Stimulated activated CD8-positive, alpha-beta memory T cell treated with anti-CD3 and anti-CD28 coated beads, Interleukin-2, amount 100 ng/mL, for 48 hours (primary cell): ENCODE data around the gene GFY.
A peak's percentile ranks its signal among the peaks of the same experiment; 100 is the strongest.

Experiments used
- DNase-seq, 2 donors: peaks; one replicate each; pipeline ENCODE4 v3.0.0-alpha.2; 2020; ENCODE audit warnings: low read depth in 2 of 2

Gene GFY, protein sequence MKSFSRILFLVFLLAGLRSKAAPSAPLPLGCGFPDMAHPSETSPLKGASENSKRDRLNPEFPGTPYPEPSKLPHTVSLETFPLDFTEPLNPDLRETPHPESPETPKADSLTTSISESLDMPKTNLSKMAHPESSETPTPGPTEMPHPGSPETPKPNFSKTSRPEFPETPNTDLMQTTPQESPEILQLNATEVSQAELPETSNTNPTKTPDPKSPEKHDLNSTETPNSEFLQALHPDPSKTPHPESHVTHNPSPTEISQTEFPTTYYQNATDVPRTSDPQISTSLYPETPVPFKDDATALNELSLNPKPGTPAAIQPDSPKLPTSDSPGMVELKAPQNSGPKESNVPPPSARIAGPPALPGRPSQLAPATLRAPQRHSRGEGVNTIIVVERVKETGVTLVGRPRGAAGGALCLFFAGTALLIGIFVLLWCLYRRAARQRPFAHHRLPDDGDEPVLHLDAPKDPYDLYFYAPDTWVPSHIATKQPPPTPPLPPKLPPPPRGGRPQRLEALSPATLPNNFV

DNA sequence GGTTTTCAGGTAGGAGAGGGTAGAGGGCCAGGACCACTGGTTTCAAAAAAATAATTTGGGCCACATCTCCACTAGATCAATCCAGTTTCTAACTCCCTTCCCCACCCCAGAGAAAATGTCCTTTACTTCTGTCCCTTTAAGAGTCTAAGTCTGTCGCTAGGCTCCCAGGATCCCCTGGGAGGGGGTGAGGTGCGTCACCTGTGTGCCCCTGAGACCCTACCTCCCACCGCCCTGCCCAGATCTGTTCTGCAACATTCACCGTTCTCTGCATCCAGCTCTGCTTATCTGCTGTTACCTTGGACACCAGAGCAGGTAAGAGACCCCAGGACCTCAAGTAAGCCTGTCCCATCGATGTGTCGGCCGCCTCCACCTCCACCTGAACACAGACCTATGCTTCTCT is at the start of gene GFY:
GFY (plus strand) TSS at position 211 of the 400 bp plus-strand sequence. CDS start 1,043 bp downstream, outside the sequence.
- no peak for DNase-seq

DNA sequence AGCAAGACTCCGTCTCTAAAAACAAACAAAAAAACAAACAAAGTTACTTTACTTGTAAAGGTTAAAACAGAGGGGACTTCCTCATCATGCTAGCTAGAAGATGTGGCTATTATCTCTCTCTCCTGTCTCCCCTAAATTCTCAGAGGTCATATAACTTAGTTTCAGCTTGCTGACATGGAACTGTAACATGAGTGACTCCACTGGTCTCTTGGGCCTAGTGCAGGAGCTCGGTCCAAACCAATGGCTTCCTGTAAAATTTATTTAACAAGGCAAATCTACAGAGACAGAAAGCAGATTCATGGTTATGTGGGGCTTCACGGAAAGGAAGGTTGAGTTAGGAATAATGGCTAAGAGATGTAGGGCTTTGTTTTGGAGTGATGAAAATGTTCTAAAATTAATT is 46.7 kb upstream of the GFY start:
- DNase-seq = no peak

DNA sequence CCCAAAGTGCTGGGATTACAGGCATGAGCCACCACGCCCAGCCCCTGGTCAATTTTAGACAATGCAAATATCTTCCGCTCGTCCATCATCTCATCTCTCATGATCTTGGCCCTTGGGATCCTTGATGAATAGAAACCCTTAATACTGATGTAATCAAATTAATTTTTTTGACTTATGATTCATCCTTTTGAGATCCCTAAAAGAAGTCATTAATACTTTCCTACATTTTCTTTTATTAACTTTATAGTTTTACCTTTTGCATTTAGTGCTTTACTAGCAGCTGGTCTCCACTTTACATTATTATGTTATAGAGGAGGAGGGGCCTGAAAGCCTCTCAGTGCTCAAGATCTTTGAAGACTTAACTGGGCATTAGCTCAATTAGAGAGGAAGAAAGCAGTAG is 44.8 kb upstream of the GFY start:
- DNase-seq = no peak

DNA sequence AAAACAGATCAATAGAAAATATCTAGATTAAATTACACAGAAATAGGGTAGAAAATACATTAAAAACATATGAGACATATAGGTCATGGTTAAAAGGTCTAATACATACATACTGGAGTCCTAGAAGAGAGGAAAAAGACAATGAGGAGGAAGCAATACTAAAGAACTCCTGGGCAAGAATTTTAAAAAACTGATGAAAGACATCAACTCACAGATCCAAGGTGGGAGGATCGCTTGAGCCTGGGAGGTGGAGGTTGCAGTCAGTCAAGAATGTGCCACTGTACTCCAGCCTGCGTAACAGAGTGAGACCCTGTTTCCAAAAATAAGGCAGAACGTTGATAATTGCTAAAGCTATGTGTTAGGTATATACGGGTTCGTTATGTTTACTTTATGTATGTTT is 42.5 kb upstream of the GFY start:
- no peak for DNase-seq

DNA sequence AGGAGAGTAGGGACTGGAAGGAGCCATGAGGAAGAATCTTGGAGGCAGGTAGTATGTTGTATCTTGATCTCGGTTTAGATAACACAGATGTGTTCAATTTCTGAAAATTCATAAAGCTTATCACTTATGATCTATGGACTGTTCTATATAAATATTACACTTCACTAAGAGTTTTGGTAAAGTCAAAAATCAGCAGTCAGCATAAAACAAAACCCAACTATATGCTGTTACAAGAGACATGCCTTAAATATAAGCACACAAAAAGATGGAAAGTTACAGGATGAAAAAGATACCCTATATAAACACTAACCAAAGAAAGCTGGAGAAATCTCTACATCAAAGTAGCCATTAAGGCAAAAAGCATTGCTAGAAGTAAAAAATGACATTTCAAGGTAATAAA is 41.6 kb upstream of the GFY start:
- DNase-seq = no peak

DNA sequence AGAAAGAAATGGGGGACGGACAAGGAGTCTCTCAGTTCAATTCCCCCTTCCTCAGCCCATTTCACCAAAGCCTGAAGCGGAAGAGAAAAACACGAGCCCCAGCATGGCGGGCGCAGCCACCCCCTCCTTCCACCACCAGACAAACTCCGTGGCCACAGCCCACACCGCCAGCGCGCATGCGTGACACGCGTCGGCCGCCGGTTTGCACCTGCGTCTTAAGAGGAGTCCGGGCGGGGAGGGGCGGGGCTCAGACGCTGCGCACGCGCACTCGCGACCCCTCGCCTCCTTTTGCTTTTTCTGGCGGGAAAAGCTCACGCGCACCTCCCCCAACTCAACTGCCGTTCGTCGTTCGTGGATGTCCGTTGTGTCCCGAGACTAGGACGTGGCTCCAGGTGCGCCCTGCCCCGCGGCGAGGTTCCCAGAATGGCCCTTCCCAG is 37.2 kb upstream of the GFY start, which contains the start of gene KASH5:
KASH5 (plus strand) TSS at position 314 of the 437 bp plus-strand sequence. CDS start 2,635 bp downstream, outside the sequence.
- DNase-seq = peak; percentile 72 to 90

DNA sequence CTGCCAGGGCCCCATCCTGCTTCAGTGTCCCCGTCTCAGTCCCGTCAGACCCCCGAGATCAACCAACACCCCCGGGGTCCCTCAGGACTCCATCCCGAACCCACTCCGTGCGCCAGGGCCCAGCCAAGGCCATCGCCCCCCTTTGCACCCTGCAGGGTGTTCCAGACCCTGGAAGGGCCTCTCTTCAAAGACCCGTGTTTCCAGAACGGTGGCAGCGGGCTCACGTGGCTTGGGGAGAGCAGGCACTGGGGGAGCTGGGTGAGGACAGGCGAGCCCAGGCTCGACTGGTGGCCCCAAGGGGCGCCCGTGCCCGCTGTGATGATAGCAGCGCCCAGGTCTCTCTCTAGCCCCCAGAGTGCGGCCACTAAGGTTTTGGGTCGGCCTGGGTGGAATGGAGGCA is 35.8 kb upstream of the GFY start:
- DNase-seq = no peak

DNA sequence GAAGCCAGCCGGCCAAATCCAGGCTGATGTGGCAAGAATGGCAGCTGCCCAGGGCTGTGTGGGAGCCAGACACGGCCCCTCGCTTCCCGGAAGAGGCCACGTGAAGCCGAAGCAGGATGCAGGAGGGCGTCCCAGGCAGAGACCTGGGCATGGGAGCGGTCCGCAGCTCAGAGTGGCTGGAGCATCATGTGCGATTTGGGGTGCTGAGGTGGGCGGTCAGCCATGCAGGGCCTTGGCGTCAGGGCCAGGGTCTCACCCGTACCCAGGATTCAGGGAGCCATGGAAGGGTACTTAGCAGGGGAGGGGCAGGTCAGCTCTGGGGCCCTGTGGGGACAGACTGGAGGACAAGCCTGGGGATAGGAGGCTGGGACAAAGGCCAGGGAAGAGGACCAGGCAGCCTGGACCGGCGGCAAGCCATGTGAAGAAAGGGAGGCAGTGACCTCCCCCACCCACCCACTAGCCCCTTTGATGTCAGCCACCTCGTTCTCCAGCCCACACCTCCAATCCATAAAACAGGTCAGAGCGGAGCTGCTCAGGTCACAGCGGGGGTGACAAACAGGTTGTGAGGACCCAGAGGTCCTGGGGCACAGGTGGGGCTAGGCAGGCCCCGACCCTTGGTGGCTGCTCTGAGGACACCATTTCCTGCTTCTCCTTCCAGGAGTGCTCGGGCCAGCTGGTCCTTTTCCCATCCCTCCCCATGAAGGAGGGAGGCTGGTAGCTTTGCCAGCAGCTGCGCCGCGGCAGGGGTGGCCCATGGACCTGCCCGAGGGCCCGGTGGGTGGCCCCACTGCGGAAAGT is 34.9 kb upstream of the GFY start:
- no peak for DNase-seq

DNA sequence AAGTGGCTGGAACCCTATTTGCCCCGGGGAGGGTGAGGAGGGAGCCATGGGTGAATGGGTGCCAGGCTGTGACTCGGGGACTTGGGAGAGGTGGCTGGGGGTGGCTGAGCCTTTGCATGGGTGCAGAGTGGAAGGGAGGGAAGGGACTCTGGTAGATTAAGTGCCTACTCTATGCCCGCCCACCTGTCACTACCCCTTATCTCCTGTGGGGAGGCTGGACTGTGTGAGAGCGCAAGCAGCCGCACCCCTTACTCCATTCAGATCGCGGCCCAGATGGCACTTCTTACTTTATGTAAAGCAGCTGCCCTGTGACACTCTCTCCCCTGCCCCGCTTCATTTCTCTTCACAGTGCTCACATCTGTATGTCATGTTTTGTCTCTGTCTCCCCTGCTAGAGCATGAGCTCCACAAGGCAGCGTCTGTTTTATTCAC is 34.2 kb upstream of the GFY start:
- DNase-seq = no peak

DNA sequence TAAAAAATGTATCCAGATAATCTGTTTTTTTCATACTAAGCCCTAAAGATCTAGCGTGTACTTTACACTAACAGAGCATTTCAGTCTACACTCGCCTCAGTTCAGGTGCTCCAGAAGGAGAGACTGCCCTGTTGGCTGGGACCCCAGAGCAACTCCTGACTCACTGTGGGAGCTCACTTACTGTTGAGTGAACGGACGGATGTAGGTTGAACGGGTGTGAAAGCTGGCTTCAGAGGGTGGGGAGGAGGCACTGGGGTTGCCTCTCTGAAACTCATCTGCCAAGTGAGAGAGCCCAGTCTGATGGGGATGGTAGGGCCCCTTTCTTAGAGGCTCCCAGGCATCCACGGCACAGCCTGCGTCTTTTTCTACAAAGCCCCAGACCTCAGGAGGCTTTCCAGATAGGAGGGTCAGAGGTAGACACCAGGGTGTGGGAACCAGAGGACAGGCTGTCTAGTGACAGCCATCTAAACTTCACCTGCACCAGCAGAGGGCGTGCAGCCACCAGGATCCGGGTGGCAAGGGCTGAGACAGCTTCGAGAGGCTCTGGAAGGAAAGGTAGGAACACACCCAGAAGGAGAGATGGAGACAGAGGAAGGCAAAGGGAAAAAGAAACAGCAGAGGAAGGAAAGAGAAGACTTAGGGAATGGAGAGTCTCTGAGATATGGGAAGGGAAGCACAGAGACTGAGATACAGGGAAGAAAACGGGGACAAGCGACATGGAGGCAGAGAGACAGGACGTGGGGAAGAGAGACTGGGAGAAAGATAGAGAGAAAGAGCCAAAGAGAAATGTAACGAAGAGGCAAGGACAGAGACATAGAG is 33.4 kb upstream of the GFY start:
- DNase-seq = peak; percentile 62 to 65

DNA sequence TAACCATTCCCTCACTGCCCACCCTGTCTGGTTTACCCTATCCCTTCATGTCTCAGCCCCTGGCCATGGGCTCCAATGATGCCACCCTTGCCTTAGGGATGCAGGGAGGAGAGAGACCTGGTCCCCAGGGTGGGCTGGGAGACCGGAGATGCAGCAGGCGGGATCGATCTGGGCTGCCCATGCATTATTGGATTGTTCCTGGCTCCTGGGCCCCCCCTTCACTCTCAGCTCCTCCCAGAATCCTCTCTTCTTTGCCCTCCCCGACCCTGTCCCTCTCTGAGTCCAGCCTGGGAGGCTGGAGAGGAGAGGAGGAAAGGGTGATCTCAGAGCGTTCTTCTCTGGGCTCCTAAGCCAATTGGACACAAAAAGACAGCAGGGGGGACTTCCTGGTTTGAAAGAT is 31.3 kb upstream of the GFY start:
- no peak for DNase-seq

DNA sequence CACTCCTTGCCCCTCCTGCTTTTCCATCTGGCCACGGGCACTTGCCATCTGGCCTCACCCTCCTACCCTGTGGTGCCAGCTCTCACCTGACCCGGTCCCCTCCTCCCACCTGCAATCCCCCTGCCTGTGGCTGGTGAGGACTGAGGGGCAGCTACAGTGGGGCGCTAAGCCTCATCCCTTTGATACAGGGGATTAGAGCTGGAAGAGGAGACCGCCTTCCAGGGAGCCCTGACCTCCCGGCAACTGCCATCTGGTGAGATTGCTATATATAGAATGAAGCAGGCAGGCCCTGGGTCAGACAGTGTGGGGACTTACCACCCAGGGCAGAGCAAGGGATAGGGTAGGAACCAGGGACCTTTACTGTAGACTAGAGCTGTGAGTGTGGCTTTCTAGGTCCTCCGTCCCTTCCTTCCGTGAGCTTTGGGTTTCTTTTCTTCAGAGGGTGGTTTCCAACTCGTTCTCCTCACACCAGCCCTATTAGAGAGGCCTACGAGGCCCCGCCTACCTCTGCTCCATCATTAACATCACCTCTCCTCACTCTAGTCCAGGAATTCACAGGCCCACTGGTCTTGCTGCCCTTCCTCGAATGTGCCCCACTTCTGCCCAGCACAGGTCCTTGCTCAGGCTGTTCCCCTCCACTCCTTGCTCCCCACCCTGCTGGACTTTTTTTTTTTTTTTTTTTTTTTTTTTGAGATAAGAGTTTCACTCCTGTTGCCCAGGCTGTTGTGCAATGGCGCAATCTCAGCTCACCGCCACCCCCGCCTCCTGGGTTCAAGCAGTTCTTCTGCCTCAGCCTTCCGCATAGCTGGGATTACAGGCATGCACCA is 29.4 kb upstream of the GFY start:
- no peak for DNase-seq

DNA sequence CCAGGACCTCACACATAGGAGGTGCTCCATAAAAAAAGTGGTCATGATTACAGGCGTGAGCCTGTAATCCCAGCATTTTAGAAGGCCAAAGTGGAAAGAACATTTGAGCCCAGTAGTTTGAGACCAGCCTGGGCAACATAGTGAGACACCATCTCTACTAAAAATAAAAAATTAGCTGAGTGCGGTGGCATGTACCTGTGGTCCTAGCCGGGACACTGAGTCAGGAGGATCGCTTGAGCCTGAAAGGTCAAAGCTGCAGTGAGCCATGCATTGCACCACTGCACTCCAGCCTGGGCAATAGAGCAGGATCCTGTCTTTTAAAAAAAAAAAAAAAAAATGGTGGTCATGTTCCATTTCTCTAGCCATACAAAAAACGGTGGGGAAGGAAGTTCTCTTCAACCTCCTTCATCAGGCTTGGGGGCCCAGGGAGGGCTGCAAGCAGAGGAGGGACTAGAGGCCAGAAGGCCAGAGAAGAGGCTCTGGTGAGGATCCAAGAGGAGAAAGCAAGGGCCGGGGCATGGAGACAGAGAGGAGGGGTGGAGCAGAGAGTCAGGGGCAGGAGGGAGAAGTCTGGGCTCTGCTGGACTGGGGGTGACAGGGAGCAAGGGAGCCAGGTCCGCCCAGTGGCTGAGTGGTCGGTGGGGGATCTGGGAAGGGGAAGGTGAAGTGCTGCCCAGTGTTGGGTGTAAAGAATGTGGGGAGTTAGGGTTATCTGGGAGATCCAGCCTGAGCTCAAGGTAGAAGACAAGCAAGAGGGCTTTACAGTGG is 28.3 kb upstream of the GFY start:
- no peak for DNase-seq

DNA sequence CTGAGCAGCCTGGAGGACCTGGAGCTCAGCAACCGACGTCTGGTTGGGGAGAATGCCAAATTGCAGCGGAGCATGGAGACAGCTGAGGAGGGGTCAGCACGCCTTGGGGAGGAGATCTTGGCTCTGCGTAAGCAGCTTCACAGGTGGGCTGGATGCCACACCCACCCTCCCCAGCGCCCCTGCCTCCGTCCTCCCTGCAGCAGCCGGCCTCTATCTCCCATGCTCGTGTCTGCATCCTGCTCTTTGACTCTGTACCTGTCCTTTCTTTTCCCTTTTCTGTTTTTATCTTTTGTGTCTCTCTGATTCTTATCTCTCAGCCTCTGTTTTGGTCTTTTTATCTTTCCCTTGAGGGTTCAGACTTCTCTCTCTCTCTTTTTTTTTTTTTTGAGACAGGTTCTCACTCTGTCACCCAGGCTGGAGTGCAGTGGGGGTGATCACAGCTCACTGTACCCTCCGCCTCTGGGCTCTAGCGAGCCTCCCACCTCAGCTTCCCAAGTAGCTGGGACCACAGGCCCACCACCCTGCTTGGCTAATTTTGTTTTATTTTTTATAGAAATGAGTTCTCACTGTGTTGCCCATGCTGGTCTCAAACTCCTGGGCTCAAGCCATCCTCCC is 27.1 kb upstream of the GFY start:
- no peak for DNase-seq

DNA sequence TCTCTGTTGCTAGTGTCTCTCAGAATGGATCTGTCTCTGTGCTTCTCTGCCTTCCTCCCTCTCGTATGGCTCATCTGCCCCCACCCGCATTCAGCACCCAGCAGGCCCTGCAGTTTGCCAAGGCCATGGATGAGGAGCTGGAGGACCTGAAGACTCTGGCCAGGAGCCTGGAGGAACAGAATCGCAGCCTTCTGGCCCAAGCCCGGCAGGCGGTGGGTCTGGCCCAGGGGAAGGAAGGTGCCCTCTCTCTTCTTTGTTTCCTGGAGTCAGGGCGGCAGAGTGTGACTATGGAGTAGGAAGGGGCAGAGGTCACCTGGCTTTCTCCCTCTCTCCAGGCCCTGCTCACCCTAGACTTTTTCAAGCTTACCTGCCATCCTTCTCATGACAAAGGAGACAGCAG is 26.3 kb upstream of the GFY start:
- no peak for DNase-seq

DNA sequence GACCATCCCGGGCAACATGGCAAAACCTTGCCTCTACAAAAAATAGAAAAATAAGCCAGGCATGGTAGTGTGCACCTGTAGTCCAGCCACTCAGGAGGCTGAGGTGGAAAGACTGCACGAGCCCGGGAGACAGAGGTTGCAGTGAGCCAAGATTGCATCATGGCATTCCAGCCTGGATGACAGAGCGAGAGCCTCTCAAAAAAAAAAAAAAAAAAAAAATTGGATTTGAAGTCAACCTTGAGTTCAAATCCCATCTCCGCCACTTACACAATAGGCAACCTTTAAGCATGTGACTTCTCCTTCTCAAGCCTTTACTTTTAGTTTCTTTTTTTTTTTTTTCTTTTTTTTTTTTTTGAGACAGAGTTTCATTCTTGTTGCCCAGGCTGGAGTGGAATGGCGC is 25.2 kb upstream of the GFY start:
- no peak for DNase-seq

DNA sequence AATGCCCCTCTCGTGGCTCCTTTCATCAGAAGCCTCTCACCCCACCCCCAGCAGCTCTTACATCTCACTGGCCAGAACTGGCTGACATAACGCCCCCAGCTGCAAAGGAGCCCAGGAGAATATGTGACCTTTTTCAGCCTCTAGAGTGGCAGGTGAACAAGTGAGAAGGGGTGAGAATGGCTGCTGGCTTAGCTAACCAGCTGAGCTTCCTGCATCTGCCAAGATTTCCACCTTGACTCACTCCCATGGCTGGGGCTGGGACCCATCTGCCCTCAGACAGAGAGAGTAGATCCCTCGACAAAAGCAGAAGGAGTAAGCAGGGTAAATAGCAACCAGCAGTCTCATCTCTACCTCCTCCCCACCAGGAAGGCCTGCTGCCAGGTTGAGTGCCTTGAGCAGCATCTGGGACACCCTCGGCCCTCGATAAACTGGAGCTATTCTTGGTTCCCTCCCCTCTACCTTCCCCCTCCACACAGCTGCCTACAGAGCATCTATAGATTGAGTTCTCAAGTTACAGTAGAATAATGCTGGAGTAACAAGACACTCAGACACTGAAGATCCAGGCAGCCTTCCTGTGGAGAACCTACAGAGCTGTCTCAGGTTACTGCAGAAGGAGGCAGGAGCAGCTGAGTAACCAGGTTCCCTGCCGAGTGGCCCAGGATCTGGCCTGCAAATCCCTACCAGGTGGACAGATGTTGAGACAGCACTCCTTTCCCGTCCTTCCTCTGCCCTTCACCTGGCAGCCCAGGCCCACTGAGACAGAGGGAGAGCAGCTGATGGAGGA is 21.6 kb upstream of the GFY start:
- no peak for DNase-seq

DNA sequence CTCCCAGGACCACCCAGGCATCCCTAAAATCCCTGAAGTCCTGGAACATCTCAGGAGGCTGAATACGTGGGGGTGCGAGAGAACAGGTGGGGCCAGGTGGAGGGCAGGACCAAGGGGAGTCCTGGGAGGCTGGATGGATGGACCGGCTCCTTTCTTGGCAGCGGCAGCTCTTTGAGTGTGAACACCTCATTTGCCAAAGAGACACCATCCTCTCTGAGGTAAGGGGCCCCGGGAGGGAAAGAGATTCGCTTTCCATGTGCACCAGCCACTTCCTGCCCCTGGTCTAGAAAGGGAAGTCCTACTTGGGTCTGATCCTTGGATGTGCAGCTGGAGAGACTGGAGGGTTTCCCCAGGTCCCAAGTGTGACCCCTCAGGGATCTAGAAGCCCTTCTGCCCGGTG is 18.1 kb upstream of the GFY start:
- DNase-seq = no peak

DNA sequence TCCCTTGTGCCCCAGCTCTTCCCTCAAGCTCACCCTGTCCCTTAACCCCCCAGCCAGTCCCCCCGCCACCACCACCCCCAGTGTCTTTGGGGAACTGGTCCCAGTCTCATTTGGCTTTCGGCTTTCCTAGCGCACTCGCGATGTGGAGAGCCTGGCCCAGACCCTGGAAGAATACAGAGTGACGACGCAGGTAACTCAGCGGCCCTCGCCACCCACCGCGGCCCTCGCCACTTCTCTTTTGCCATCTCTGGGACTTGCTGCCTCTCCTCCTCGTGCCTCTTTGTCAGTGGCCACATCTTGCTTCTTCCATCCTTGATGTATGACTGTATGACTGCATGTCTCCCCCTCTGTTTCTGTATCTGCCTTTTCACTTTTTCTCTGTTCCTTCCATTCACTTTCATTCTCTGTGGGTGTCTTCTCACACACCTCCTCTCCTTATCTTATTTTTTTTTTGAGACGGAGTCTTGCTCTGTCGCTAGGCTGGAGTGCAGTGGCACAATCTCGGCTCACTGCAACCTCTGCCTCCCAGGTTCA is 17.6 kb upstream of the GFY start:
- DNase-seq = no peak
